PC-9 (cell line): ENCODE measurements around the gene FTO. TPM values are rescaled to one million over a fixed set of nuclear protein-coding genes. Genes with fewer than 3 reads are reported as not detected.
A peak's percentile ranks its signal among the peaks of the same experiment; 100 is the strongest.

Source experiments
- BruUV-seq: library from RNA; stranded (reverse); fragments of 400-500 nt; replicated peaks from 2 replicates; lab custom pipeline; 2021; lab: Mats Ljungman, UMichigan
- CTCF ChIA-PET: fragments of 300-600 bp; sonication (Branson Sonifier 250); formaldehyde crosslinking; loops from one replicate; lab custom pipeline; 2022; ENCODE audit warnings: antibody characterized with exemption; lab: Charles Lee
- POLR2A ChIA-PET: fragments of 300-600 bp; sonication (Branson Sonifier 250); formaldehyde crosslinking; loops from one replicate; lab custom pipeline; 2022; ENCODE audit warnings: antibody characterized with exemption; ENCODE audit not compliant: unreplicated experiment; lab: Charles Lee
- DNase-seq, 2 experiments: peaks; one replicate each; pipeline versions ENCODE4 v3.0.0 to v3.0.0-alpha.2; 2015 to 2022; ENCODE audit warnings: mixed read lengths in 1 of 2
- H2AFZ ChIP-seq: fragments of 200-600 bp; sonication (generic); 2 replicates; pipeline ENCODE4 v1.8.1; 2017; ENCODE audit warnings: antibody characterized with exemption
- H3F3A ChIP-seq: fragments of 200-600 bp; sonication (generic); 2 replicates; pipeline ENCODE4 v1.8.1; 2017; ENCODE audit warnings: antibody characterized with exemption, mild to moderate bottlenecking, low read depth; ENCODE audit not compliant: insufficient read depth
- H3K27ac ChIP-seq: fragments of 200-600 bp; sonication (generic); 2 replicates; pipeline ENCODE4 v1.6.1; 2016; ENCODE audit warnings: mixed run types
- H3K27me3 ChIP-seq: fragments of 200-600 bp; sonication (generic); 2 replicates; pipeline ENCODE4 v1.6.1; 2016; ENCODE audit warnings: low read depth, mixed run types; ENCODE audit not compliant: insufficient read depth
- H3K36me3 ChIP-seq: fragments of 200-600 bp; sonication (generic); 2 replicates; pipeline ENCODE4 v1.6.1; 2016; ENCODE audit warnings: low read depth, mixed run types
- H3K4me1 ChIP-seq: fragments of 200-600 bp; sonication (generic); replicated peaks from 2 replicates; pipeline ENCODE4 v1.6.1; 2016; ENCODE audit warnings: mixed run types; ENCODE audit not compliant: insufficient read depth
- H3K4me2 ChIP-seq: fragments of 200-600 bp; sonication (generic); 2 replicates; pipeline ENCODE4 v1.6.1; 2017; ENCODE audit warnings: mixed run types
- H3K4me3 ChIP-seq: fragments of 200-600 bp; sonication (generic); 2 replicates; pipeline ENCODE4 v1.6.1; 2016; ENCODE audit warnings: mixed run types
- H3K79me2 ChIP-seq: fragments of 200-600 bp; sonication (generic); 2 replicates; pipeline ENCODE4 v1.6.1; 2017; ENCODE audit warnings: low read depth, mixed run types
- H3K9me2 ChIP-seq: fragments of 200-600 bp; sonication (generic); 2 replicates; pipeline ENCODE4 v1.8.1; 2017; ENCODE audit warnings: mild to moderate bottlenecking; ENCODE audit not compliant: insufficient read depth
- H3K9me3 ChIP-seq: fragments of 200-600 bp; sonication (generic); 2 replicates; pipeline ENCODE4 v1.8.1; 2016; ENCODE audit warnings: low read depth; ENCODE audit not compliant: insufficient read depth
- H4K20me1 ChIP-seq: fragments of 200-600 bp; sonication (generic); 2 replicates; pipeline ENCODE4 v1.8.1; 2017; ENCODE audit not compliant: insufficient read depth
- CTCF ChIP-seq: fragments of 200-600 bp; sonication (generic); conservative IDR thresholded peaks from 2 replicates; pipeline ENCODE4 v1.6.1; 2017; ENCODE audit warnings: mixed run types, antibody characterized with exemption, mild to moderate bottlenecking, moderate library complexity
- EZH2 ChIP-seq: fragments of 200-600 bp; sonication (generic); IDR thresholded peaks from 2 replicates; pipeline ENCODE4 v1.8.0; 2017; ENCODE audit warnings: antibody characterized with exemption, low read depth
- intact Hi-C: fragments of 100-400 bp; cut with micrococcal nuclease; formaldehyde crosslinking; loops from one replicate; pipeline ENCODE4 v1.10.0; 2022; ENCODE audit not compliant: unreplicated experiment
- total RNA-seq: library from RNA; stranded (reverse); gene quantifications from 2 replicates; pipeline ENCODE4 v1.2.3, GENCODE V29; 2021

FTO gene
- total RNA-seq, 1 experiment from 2014 or later, result 58.1 TPM

- Histone ChIP-seq H3K4me2 (0 out of 2 replicates have a peak overlapping the region, but pooled peaks have one; percentile 3), H3K36me3 (no peaks in the 10 kb centered on the region), H3F3A (peaks cover 36% of the 10 kb centered on the region), H2AFZ (no peak overlapping the region), H3K27ac (no peak overlapping the region), H3K79me2 (peaks cover 39% of the 10 kb centered on the region), H3K4me1 (peaks cover 77% of the 10 kb centered on the region), H3K9me3 (no peaks in the 10 kb centered on the region), H3K9me2 (no peaks in the 10 kb centered on the region), H4K20me1 (no peaks in the 10 kb centered on the region), H3K4me3 (no peak overlapping the region), H3K27me3 (no peaks in the 10 kb centered on the region)
- peak; percentile 34 to 69 for DNase-seq
- TF ChIP-seq EZH2 (no peak), CTCF (peak; percentile 78)
- POLR2A ChIA-PET, result no interaction called here
- no TSS peak for BruUV-seq
- intact Hi-C loops, result loop anchor here (1.0 to 10.0 kb wide), 5 partner anchors 119 to 1482 kb away; no protein-coding TSS in a partner anchor
- CTCF ChIA-PET, result interaction anchor here (0.6 kb wide), 2 partner anchors 117 to 1120 kb away, joined by 3 to 4 read pairs; no protein-coding TSS in a partner anchor
Measured at GRCh38 chr16:53773150-53773846, 69.3 kb downstream of the FTO start.

- Histone ChIP-seq H3K79me2 (peaks cover 45% of the 10 kb centered on the region), H4K20me1 (no peaks in the 10 kb centered on the region), H3K4me3 (no peak overlapping the region), H3K9me3 (no peaks in the 10 kb centered on the region), H2AFZ (no peak overlapping the region), H3K27ac (no peak overlapping the region), H3K9me2 (no peaks in the 10 kb centered on the region), H3K4me2 (0 out of 2 replicates have a peak overlapping the region, but pooled peaks have one; percentile 3), H3K27me3 (no peaks in the 10 kb centered on the region), H3K4me1 (peaks cover 75% of the 10 kb centered on the region), H3K36me3 (no peaks in the 10 kb centered on the region), H3F3A (peaks cover 32% of the 10 kb centered on the region)
- intact Hi-C loops, result loop anchor here (1.0 to 10.0 kb wide), 6 partner anchors 118 to 1481 kb away; no protein-coding TSS in a partner anchor
- BruUV-seq, result no TSS peak
- ChIA-PET CTCF (interaction anchor here (0.6 kb wide), 1 partner anchor 1119 kb away, joined by 3 read pairs; no protein-coding TSS in a partner anchor), POLR2A (no interaction called here)
- no peak for TF ChIP-seq CTCF
- no peak for DNase-seq
Measured at GRCh38 chr16:53773881-53774280, 69.9 kb downstream of the FTO start.

GRCh38 chr16:53775106-53775820 is 71.3 kb downstream of the FTO start:
- Histone ChIP-seq H3K4me3 (peak overlapping the region; percentile 28; the same call in 1 of the 2 replicates), H3K79me2 (peaks cover 52% of the 10 kb centered on the region)

More at GRCh38 chr16:53775106-53775820, 71.3 kb downstream of the FTO start:
- BruUV-seq, result no TSS peak
- Histone ChIP-seq H3F3A (peaks cover 25% of the 10 kb centered on the region), H2AFZ (no peak overlapping the region), H3K27me3 (no peaks in the 10 kb centered on the region), H4K20me1 (no peaks in the 10 kb centered on the region), H3K9me3 (no peaks in the 10 kb centered on the region), H3K4me2 (peak overlapping the region; percentile 77), H3K27ac (peak overlapping the region; percentile 80), H3K9me2 (no peaks in the 10 kb centered on the region), H3K36me3 (no peaks in the 10 kb centered on the region), H3K4me1 (peaks cover 75% of the 10 kb centered on the region)
- ChIA-PET POLR2A (interaction anchor here (0.5 to 0.6 kb wide), 3 partner anchors 49 to 510 kb away, joined by 3 to 7 read pairs (median 3); no protein-coding TSS in a partner anchor), CTCF (interaction anchor here (0.6 to 1.6 kb wide), 2 partner anchors 117 to 180 kb away, joined by 3 to 6 read pairs; no protein-coding TSS in a partner anchor)
- intact Hi-C loops, result loop anchor here (2.0 to 10.0 kb wide), 2 partner anchors 252 to 1480 kb away; no protein-coding TSS in a partner anchor
- no peak for DNase-seq
- TF ChIP-seq CTCF, result no peak
